Bone marrow (tissue), 2 donors: ENCODE results near the gene PTPRN2.
"Not testable (repeated sequence)": the region's sequence is repeated elsewhere in the genome, so short reads cannot be mapped to it uniquely, and the experiment has no call there.

Source experiments
- DNase-seq, 2 donors: peaks; one replicate each; lab custom pipeline; 2025; lab: John Stamatoyannopoulos, UW

Gene PTPRN2

GRCh38 chr7:158399762-158400161, 187.9 kb downstream of the PTPRN2 start:
- DNase-seq, result no peak

DNA sequence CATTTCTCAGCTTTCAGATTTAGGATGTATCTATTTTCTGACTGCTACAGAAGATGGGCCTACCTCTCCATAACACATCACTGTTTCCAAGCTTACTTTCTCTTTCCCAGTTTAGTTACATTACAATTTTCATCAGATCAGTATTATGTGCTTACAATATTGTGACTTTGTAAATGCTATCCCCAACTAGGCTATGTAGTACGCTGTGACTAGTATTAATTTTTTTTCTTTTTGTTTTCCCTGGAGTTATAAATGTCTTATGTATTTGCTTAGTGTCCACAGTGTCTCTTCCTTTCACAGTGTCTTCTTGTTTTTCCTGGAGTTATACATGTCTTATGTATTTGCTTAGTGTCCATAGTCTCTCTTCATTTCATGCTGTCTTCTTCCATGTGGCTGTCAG, 188.9 kb downstream of the PTPRN2 start:
- no peak for DNase-seq

- DNase-seq, result no peak
Measured at GRCh38 chr7:158397885-158398284, 189.7 kb downstream of the PTPRN2 start.

GRCh38 chr7:158396982-158397862, 190.4 kb downstream of the PTPRN2 start:
- no peak for DNase-seq

DNA sequence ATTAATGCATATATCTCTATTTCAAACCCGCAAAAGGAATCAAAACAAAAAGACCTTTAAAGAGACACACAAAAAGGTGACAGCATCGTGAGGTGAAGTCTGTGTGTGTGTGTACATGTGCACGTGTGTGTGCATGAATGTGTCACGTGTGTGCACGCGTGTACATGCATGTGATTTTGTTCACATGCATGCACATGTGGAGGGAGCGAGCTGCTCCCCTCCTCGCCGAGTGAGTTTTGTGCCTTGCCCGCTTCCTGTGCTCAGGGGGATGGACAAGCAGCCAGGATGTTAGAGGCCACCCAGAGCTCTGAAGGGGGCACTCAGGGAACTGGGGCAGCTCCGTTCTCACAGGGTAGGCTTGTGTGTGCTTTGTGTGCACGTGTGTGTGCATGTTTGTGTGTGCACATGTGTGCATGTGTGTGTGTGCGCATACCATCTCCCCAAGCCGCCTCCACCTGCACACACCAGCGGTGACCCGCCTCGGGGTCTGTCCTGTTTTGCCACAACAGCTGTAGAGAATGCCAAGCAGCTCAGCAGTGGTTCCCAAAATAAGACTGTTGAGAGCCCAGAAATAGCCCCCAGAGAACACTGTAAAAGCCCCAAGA, 191.2 kb downstream of the PTPRN2 start:
- no peak for DNase-seq

- DNase-seq, result no peak
Measured at GRCh38 chr7:158395780-158396278, 191.8 kb downstream of the PTPRN2 start.

GRCh38 chr7:158395349-158395748, 192.3 kb downstream of the PTPRN2 start:
- no peak for DNase-seq

DNA sequence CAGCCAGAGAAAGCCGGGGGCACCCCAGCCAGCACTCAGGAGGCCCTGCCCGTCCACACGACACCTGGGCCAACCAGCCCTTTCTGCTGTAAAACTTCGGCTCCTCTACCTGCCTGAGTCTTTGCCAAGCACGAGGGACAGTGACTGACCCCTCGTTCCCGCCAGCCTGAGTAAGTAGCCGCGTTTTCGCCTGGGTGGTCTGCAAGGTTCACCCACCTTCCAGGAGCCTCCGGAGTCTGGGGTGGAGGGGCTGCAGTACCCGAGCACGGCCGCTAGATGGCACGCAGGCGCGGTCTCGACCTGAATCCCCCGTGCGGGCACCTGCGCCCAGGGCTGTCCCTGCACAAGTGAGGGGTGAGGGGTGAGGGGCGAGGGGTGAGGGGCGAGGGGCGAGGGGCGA, 192.7 kb downstream of the PTPRN2 start:
- no peak for DNase-seq

DNA sequence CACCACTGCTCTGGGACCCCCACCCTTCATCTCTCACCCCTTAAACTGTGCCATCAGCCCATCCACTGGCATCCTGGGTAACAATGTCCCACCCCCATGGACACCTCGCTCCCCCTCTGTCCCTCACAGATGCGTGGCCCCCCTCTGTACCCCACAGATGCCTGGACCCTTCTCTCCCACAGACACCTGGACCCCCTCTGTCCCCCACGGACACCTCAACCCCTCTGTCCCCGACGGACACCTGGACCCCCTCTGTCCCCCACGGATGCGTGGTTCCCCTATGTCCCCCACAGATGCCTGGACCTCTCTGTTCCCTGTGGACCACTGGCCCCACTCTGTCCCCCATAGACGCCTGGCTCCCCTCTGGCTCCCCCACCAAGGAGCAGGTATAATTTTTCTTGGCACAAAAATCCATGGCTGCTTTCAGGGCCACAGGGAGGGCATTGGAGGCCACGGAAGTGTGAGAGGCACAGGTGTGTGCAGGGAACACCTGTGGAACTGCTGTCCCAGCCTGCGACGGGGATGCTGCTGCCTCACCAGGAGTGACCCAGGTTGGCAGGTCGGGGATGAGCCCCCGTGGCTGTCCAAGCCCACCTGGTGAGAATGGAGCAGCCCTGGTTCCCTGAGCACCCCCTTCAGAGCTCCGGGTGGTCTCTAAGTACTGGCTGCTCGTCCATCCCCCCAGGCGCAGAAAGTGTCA, 193.5 kb downstream of the PTPRN2 start:
- DNase-seq, result no peak

- DNase-seq, result no peak
Measured at GRCh38 chr7:158392251-158392650, 195.4 kb downstream of the PTPRN2 start.

GRCh38 chr7:158391541-158391940, 196.1 kb downstream of the PTPRN2 start:
- DNase-seq, result no peak

GRCh38 chr7:158391141-158391540, 196.5 kb downstream of the PTPRN2 start:
- DNase-seq, result no peak

GRCh38 chr7:158390460-158390859, 197.2 kb downstream of the PTPRN2 start:
- DNase-seq, result no peak

DNA sequence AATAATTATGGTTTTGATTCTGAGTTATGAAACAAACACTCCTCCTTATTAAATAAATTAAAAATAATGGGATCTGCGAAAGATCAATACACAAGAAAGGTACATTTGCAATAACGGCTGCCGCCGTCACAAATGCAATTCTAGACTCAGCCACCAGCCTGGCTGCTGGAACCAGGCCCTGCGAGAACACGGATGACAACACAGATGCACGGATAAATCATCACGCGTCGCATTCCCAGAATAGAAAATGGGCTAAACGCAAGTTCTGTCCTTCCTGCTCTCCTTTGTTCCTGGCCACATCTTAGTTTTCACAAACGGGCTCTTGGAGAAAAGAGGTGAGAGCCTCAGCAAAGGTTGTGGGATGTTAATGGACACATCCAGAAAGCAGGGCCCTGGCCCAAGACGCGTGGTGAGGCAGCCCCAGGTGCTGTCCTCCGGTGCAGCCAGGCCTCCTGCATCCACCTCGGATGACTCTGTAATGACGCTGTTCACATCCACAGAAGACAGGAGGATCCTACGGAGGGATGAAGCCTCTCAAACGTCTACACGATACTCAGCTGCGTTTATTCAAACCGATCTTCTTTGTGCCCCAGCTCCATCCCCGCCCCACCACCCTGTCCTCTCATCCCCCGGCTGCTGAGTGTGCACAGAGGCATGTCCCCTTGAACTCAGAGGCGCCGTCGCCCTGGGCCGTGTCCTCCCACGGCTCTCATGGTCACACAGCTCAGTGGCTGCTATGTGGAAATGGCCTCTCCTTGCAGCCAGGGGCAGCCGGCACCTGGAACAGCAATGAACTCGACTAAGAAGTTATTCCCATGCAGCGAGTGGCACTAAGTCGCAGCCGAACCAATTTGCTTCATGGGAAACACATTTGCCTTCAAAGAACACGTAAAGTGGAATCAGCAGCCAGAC, 197.9 kb downstream of the PTPRN2 start:
- DNase-seq, result no peak

GRCh38 chr7:158388928-158389327, 198.7 kb downstream of the PTPRN2 start:
- no peak for DNase-seq

- no peak for DNase-seq
Measured at GRCh38 chr7:158388072-158388471, 199.6 kb downstream of the PTPRN2 start.

DNA sequence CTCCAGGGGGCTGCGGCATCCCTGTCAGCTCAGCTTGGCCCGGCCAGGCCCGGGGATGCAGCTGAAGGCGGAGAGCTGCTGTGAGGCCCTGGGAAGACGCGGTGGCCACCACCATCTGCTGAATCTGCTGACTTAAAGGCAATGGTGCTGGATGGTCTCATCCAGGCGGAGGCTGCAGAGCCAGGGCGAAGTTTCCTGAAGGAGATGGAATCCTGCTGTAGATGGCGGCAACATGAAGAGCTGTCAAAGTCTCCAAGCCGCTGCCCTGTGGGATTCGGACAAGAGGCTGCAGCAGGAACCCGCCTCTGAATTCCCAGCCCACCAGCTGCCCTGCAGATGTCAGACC, 200.1 kb downstream of the PTPRN2 start:
- DNase-seq, result no peak

DNA sequence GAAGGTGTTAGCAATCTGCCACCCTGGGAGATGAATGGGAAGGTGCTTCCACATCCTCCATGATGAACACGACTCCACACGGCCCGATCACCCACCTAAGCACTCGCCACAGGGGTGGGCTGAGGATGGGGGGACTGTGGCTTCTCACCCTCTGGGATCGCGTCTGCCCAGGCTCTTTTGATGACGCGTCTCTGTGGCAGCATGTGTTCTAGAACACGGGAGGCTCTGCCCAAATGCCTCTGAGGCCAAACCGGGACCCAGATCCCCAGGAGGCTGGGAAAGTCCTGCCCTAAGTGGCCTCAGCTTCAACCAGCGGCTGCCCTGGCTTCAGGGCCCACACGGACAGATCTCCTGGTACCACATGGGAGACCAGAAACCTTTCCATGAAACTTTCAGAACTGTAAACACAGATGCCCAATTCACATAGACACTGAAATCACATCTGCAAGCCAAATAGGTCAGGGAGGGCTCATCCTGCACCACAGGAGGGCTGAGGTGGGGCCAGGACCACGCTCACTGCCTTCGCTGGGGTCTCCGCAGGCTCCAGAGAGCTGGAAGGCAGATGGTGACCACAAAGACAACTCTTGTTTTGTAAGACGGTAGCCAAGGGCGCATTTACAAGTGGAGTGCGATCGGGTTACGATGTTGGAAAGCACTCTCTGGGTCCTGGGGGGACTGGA, 200.6 kb downstream of the PTPRN2 start:
- DNase-seq, result no peak

GRCh38 chr7:158386355-158386618, 201.3 kb downstream of the PTPRN2 start:
- DNase-seq, result no peak

DNA sequence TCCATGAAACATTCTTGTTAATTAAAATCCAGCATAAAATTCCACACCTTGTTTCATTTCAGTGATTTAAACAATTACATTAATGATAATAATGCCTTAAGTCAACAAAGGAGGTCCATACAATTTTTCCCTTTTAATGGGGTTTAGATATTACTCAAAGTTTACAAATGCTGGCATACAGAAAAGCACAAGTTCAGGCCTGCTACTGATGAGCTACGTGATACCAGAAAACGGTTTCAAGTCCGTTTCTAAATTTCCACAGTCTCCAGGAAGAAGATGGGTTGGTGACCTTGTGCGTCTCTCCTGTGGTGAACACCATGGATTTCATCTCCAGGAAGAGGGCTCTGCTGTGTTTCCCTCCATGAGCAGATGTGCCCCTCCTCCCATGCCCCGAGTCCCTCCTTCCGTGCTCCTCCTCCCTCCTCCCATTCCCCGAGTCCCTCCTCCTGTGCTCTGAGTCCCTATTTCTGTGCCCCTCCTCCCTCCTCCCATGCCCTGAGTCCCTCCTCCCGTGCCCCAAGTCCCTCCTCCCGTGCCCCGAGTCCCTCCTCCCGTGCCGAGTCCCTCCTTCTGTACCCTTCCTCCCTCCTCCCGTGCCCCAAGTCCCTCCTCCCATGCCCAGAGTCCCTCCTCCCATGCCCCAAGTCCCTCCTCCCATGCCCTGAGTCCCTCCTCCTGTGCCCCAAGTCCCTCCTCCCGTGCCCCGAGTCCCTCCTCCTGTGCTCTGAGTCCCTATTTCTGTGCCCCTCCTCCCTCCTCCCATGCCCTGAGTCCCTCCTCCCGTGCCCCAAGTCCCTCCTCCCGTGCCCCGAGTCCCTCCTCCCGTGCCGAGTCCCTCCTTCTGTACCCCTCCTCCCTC, 201.9 kb downstream of the PTPRN2 start:
- DNase-seq, result not testable (repeated sequence)

DNA sequence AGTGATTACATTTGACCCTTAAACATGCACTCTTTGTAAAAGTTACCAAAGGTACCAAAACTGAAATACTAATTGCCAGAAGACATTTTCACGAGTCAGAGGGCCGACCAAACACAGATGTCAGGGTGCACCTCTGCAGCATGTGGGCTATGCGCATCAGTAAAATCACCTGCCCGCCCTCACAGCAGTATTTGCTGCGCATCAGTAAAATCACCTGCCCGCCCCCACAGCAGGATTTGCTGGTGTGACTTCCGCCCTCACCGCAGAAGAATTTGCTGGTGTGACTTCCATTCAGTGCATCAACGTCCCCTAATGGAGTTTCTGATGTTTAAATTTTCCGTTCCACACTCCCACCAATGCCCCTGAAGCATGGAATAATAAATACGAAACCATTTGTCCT, 202.9 kb downstream of the PTPRN2 start:
- DNase-seq, result no peak
